ENCODE measurements around the gene TFF2.

TFF2 gene

DNA sequence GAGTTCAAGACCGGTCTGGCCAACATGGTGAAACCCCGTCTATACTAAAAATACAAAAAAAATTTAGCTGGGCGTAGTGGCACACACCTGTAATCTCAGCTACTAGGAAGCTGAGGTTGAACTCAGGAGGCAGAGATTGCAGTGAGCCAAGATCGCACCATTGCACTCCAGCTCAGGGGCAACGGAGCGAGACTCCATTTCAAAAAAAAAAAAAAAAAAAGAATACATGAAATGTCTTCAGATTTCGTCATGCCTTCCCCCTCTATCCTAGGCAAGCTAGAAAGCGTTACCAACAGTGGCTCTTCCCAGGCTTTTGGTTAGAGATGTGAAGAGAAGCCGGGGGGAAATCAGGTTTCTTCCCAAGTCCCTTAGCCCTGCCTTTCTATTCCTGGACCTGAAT, 11.9 kb upstream of the TFF2 start:
- no peak overlapping the region for H3K4me3 ChIP-seq (ENCODE audit: low read depth, low read length)
- TF ChIP-seq CTCF (IDR thresholded peaks at IDR 0.05; ENCODE audit: low read depth, low read length, missing control alignments), result no peak
- in situ Hi-C loops (cut with HindIII; ENCODE audit: low sequenced_read_pairs), result no loop called here
- DNase-seq (ENCODE audit: low read depth), result no peak

DNA sequence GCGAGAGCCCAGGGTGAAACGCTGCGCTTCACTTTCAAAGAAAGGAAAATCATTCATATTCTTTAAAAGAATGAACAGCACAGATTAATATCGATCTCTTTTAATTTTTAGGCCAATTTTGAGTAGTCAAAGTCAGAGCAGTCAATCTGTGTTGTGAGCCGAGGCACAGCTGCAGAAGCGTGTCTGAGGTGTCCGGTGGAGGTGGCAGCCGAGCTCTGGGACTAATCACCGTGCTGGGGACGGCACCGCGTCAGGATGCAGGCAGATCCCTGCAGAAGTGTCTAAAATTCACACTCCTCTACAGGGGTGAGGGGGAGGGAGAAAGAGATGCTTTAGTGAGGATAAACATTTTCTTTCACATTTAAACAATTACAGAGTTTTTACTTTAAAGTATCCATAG, 11.4 kb upstream of the TFF2 start:
- H3K4me3 ChIP-seq (ENCODE audit: low read depth, low read length), result no peak overlapping the region
- TF ChIP-seq CTCF (IDR thresholded peaks at IDR 0.05; ENCODE audit: low read depth, low read length, missing control alignments), result no peak
- DNase-seq (ENCODE audit: low read depth), result no peak
- in situ Hi-C loops (cut with HindIII; ENCODE audit: low sequenced_read_pairs), result no loop called here

DNA sequence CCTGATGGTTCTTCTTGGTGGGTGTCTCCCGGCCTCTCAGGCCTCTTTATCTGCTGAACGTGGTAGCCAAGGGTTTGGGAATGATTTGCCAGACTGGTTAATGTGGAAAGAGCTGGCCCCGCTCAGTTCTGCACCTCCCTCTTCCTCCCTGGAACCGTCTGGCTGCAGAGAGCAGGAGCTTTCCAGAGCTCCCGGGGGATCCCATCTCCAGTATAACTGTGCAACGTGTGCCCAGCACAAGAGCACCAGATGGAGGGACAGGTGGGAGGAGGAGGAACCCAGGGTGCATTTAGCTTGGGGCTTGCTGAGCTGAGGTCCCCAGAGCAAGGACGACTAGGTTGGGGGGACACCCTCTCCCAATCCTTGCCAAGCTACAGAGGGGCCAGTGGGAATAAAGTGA, 10.5 kb upstream of the TFF2 start:
- in situ Hi-C loops (cut with HindIII; ENCODE audit: low sequenced_read_pairs), result no loop called here
- no peak for DNase-seq (ENCODE audit: low read depth)
- no peak for TF ChIP-seq CTCF (IDR thresholded peaks at IDR 0.05; ENCODE audit: low read depth, low read length, missing control alignments)
- no peak overlapping the region for H3K4me3 ChIP-seq (ENCODE audit: low read depth, low read length)

GRCh38 chr21:42360317-42360716, 9.5 kb upstream of the TFF2 start:
- no peak overlapping the region for H3K4me3 ChIP-seq (ENCODE audit: low read depth, low read length)
- DNase-seq (ENCODE audit: low read depth), result no peak
- no peak for TF ChIP-seq CTCF (IDR thresholded peaks at IDR 0.05; ENCODE audit: low read depth, low read length, missing control alignments)
- in situ Hi-C loops (cut with HindIII; ENCODE audit: low sequenced_read_pairs), result no loop called here

GRCh38 chr21:42358937-42359336, 8.1 kb upstream of the TFF2 start:
- no peak for TF ChIP-seq CTCF (IDR thresholded peaks at IDR 0.05; ENCODE audit: low read depth, low read length, missing control alignments)
- in situ Hi-C loops (cut with HindIII; ENCODE audit: low sequenced_read_pairs), result no loop called here
- H3K4me3 ChIP-seq (ENCODE audit: low read depth, low read length), result no peak overlapping the region
- no peak for DNase-seq (ENCODE audit: low read depth)

- no peak for TF ChIP-seq CTCF (IDR thresholded peaks at IDR 0.05; ENCODE audit: low read depth, low read length, missing control alignments)
- in situ Hi-C loops (cut with HindIII; ENCODE audit: low sequenced_read_pairs), result no loop called here
- no peak overlapping the region for H3K4me3 ChIP-seq (ENCODE audit: low read depth, low read length)
- no peak for DNase-seq (ENCODE audit: low read depth)
Observed at GRCh38 chr21:42358261-42358660, 7.5 kb upstream of the TFF2 start.

GRCh38 chr21:42357307-42357706, 6.5 kb upstream of the TFF2 start:
- in situ Hi-C loops (cut with HindIII; ENCODE audit: low sequenced_read_pairs), result no loop called here
- no peak overlapping the region for H3K4me3 ChIP-seq (ENCODE audit: low read depth, low read length)
- DNase-seq (ENCODE audit: low read depth), result no peak
- no peak for TF ChIP-seq CTCF (IDR thresholded peaks at IDR 0.05; ENCODE audit: low read depth, low read length, missing control alignments)
